Astrocyte of the spinal cord (primary cell): Measurements from ENCODE around the gene ACOD1.

Source experiments
- DNase-seq: peaks from one replicate; pipeline ENCODE4 v3.0.0; 2011; ENCODE audit warnings: low read depth, low spot score
- H3K4me3 ChIP-seq: 2 replicates; pipeline ENCODE4 v1.5.1; 2011; ENCODE audit warnings: low read depth, mild to moderate bottlenecking, low read length, moderate library complexity
- CTCF ChIP-seq: IDR thresholded peaks from 2 replicates; pipeline ENCODE4 v1.5.1; 2012; ENCODE audit warnings: low read depth, mild to moderate bottlenecking, low read length, inconsistent platforms
- in situ Hi-C: cut with HindIII; loops from 2 replicates; pipeline ENCODE4 v1.10.0; 2017; ENCODE audit warnings: low sequenced_read_pairs

Gene ACOD1

DNA sequence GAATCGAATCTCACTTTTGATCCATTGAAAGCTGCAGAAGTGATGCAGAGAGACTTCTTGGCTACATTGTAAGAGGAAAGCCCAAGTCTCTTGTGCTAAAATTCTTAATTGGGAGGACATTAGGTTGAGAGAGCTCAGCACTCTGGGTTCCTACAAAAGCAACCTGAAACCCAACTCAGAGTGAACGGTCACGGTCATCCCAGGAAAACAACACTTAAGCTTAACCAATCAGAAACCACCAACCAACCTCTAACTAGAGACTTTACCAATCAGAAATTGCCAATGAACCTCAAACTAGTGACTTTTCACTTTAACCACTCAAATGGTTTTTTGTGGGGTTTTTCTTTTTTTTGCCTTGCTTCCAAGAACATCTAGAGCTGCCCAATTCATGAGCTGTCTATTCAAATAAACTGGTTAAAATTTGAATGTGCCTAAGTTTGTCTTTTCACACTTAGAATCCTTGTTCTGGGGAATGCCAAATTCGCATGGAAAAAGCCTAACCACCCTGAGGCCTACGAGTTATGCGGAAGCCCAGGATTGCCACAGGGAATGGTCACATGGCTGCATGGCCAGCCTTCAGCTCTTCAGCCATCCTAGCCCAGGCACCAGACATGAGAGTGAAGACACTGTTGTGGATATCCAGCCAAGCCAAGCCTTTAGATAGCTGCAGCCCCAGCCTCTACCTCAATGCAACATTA is 25.8 kb downstream of the ACOD1 start:
- in situ Hi-C loops, result no loop called here
- DNase-seq, result no peak
- H3K4me3 ChIP-seq, result no peak overlapping the region
- no peak for TF ChIP-seq CTCF

DNA sequence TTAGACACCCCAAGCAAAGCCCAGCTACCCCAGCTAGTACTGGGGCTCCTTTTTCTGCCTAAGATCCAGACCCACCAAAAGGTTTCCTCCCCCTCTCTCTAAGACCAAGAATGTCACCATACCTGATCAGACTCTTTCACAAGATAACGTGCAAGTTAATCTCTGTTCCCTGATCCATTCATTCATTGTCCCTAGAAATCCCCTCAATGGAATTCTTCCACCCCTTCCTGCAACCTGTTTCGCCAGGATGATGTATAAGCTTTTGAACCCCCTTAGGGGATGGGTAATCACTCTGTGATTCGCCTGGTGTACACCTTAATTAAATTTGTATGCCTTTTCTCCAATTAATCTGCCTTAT is 26.3 kb downstream of the ACOD1 start:
- TF ChIP-seq CTCF, result no peak
- H3K4me3 ChIP-seq, result no peak overlapping the region
- in situ Hi-C loops, result no loop called here
- DNase-seq, result no peak

DNA sequence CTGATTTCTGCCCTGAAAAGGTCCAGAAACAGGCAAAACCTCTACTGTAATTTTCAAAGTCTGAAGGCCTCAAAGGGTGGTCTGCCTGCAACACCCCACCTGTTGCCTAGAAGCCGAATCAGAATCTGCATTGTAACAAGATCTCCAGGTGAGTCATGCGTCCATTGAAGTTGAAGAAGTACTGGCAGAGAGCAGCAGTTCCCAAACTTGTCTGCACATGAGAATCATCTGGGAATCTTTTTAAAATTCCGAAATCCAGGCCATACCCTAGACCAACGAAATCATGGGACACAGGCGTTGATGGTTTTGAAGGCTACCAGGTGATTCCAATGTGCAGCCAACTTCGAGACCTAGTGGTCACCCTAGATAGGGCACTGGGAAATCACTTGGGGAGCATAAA is 27.6 kb downstream of the ACOD1 start:
- in situ Hi-C loops, result no loop called here
- TF ChIP-seq CTCF, result no peak
- no peak for DNase-seq
- no peak overlapping the region for H3K4me3 ChIP-seq

DNA sequence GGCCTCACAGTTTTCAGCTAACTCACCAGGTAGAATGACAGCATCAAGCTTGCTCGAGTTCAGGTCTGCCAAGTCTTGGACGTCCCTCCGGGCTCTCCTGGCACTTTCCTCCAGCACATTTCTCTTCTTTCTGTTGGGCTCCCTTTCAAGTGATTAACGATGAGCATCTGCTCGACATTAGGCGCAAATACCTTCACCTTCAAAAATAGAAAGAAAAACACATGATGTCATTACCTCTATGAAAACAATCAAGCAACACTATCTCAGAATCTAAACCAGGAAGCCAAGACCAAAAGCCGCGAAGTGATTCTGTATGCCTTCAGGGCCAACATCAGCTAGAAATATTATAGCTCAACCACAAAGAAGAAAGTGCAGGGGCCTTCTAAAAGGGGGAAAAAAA is 28.2 kb downstream of the ACOD1 start:
- DNase-seq, result peak; percentile 27
- in situ Hi-C loops, result no loop called here
- no peak for TF ChIP-seq CTCF
- no peak overlapping the region for H3K4me3 ChIP-seq

DNA sequence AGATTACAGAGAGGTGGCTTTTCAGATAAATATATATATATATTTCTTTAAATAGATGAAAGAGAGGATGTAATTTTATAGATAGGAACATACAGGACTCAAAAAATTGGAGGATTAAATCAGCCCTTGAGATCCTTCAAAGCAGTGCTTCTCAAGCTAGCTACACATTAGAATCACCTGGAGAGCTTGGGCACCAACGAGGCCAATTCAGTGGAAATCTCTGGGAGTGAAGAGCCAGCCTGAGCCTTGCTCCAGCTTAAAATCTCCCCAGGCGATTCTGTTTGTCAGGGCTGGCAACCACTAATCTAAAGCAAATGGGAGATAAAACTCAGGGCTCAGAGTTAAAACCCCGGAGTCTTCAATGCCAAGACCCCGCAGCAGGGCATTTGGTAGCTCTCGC is 28.6 kb downstream of the ACOD1 start:
- DNase-seq, result no peak
- TF ChIP-seq CTCF, result no peak
- in situ Hi-C loops, result no loop called here
- no peak overlapping the region for H3K4me3 ChIP-seq

- TF ChIP-seq CTCF, result peak; percentile 97
- peak; percentile 46 for DNase-seq
- peak overlapping the region; percentile 30 for H3K4me3 ChIP-seq
- in situ Hi-C loops, result no loop called here
Measured at GRCh38 chr13:76980075-76980718, 31.9 kb downstream of the ACOD1 start.
